SK-N-SH (cell line): Measurements from ENCODE around the gene COX6A1. TPM values are rescaled to one million over a fixed set of nuclear protein-coding genes. Genes with fewer than 3 reads are reported as not detected.
A peak's percentile ranks its signal among the peaks of the same experiment; 100 is the strongest.

Experiments used
- CTCF ChIA-PET: fragments of 300-600, 350-600 bp; formaldehyde crosslinking; extraction: SDS; loops from one replicate; lab custom pipeline; 2021; lab: Yijun Ruan, JAX
- POLR2A ChIA-PET: fragments of 350-600 bp; sonication (Branson Sonifier 250); formaldehyde crosslinking; extraction: SDS; loops from one replicate; lab custom pipeline; 2020; ENCODE audit warnings: antibody characterized with exemption, inconsistent platforms; lab: Yijun Ruan, JAX
- DNase-seq: peaks from one replicate; pipeline ENCODE4 v3.0.0; 2012
- H2AFZ ChIP-seq: fragments of 200-600 bp; sonication (generic); 2 replicates; pipeline ENCODE4 v1.8.1; 2016; ENCODE audit warnings: antibody characterized with exemption, mild to moderate bottlenecking, low read depth
- H3F3A ChIP-seq: fragments of 200-600 bp; sonication (generic); replicated peaks from 2 replicates; pipeline ENCODE3; 2016; ENCODE audit warnings: antibody characterized with exemption, mild to moderate bottlenecking; ENCODE audit not compliant: insufficient read depth
- H3K27ac ChIP-seq, 2 experiments: fragments of 200-500 bp in 1 of 2; fragments of 200-600 bp in 1 of 2; sonication (Bioruptor generic) in 1 of 2; sonication (generic), shearing (Covaris generic) in 1 of 2; 2 replicates each; pipeline versions ENCODE4 v1.5.1 to v1.6.1; 2014 to 2016; ENCODE audit warnings: low read depth in 2 of 2, inconsistent platforms in 1 of 2, low read length in 1 of 2, mild to moderate bottlenecking in 1 of 2, mixed read lengths in 1 of 2
- H3K27me3 ChIP-seq: fragments of 200-600 bp; sonication (generic), shearing (Covaris generic); 2 replicates; pipeline ENCODE4 v1.6.1; 2016; ENCODE audit warnings: mixed run types; ENCODE audit not compliant: insufficient read depth
- H3K36me3 ChIP-seq, 2 experiments: fragments of 200-500 bp in 1 of 2; fragments of 200-600 bp in 1 of 2; sonication (Bioruptor generic) in 1 of 2; sonication (generic) in 1 of 2; replicated peaks in 1 of 2; 2 replicates each; pipeline versions ENCODE3 to v1.5.1; 2014 to 2016; ENCODE audit warnings: low read length in 1 of 2, mild to moderate bottlenecking in 1 of 2; ENCODE audit not compliant: insufficient read depth in 2 of 2, control insufficient read depth in 1 of 2
- H3K4me1 ChIP-seq, 2 experiments: fragments of 200-500 bp in 1 of 2; fragments of 200-600 bp in 1 of 2; sonication (Bioruptor generic) in 1 of 2; sonication (generic), shearing (Covaris generic) in 1 of 2; 2 replicates each; pipeline versions ENCODE4 v1.5.1 to v1.6.1; 2014 to 2016; ENCODE audit warnings: low read depth in 1 of 2, low read length in 1 of 2, mixed run types in 1 of 2; ENCODE audit not compliant: insufficient read depth in 2 of 2, control insufficient read depth in 1 of 2
- H3K4me2 ChIP-seq: fragments of 200-600 bp; sonication (generic), shearing (Covaris generic); 2 replicates; pipeline ENCODE4 v1.6.1; 2017; ENCODE audit warnings: mixed run types
- H3K4me3 ChIP-seq, 2 experiments: fragments of 200-500 bp in 1 of 2; fragments of 200-600 bp in 1 of 2; sonication (Bioruptor generic) in 1 of 2; sonication (generic), shearing (Covaris generic) in 1 of 2; 2 replicates each; pipeline versions ENCODE4 v1.5.1 to v1.8.1; 2014 to 2016; ENCODE audit warnings: low read depth in 2 of 2, inconsistent platforms in 1 of 2, low read length in 1 of 2, mild to moderate bottlenecking in 1 of 2, mixed read lengths in 1 of 2, moderate library complexity in 1 of 2
- H3K79me2 ChIP-seq: fragments of 200-600 bp; sonication (generic); 2 replicates; pipeline ENCODE4 v1.8.1; 2017; ENCODE audit warnings: mild to moderate bottlenecking; ENCODE audit not compliant: insufficient read depth
- H3K9ac ChIP-seq: fragments of 200-600 bp; sonication (generic); 2 replicates; pipeline ENCODE4 v1.6.1; 2017; ENCODE audit warnings: mixed run types
- H3K9me2 ChIP-seq: fragments of 200-600 bp; sonication (generic); 2 replicates; pipeline ENCODE4 v1.6.1; 2017; ENCODE audit warnings: mixed run types
- H3K9me3 ChIP-seq: fragments of 200-600 bp; sonication (generic); 2 replicates; pipeline ENCODE4 v1.6.1; 2017; ENCODE audit warnings: mixed run types, mild to moderate bottlenecking, moderate library complexity
- H4K20me1 ChIP-seq: fragments of 200-600 bp; sonication (generic); 2 replicates; pipeline ENCODE4 v1.6.1; 2017; ENCODE audit warnings: mild to moderate bottlenecking, mixed run types; ENCODE audit not compliant: insufficient read depth
- ELF1 ChIP-seq: IDR thresholded peaks from 2 replicates; pipeline ENCODE4 v1.4.0; 2012
- EP300 ChIP-seq, 2 experiments: IDR thresholded peaks; 2 replicates each; pipeline versions ENCODE4 v1.4.0 to v1.6.1; 2012; ENCODE audit warnings: borderline replicate concordance in 1 of 2, low read depth in 1 of 2, low read length in 1 of 2
- JUND ChIP-seq: IDR thresholded peaks from 2 replicates; pipeline ENCODE4 v1.4.0; 2012
- MXI1 ChIP-seq: IDR thresholded peaks from 2 replicates; pipeline ENCODE4 v1.6.1; 2012; ENCODE audit warnings: mild to moderate bottlenecking, low read depth, low read length, improper control_type of control experiment
- NRF1 ChIP-seq: IDR thresholded peaks from 2 replicates; pipeline ENCODE4 v1.6.1; 2012; ENCODE audit warnings: low read depth, mild to moderate bottlenecking, low read length
- POLR2AphosphoS5 ChIP-seq: IDR thresholded peaks from 2 replicates; pipeline ENCODE4 v1.6.1; 2012; ENCODE audit warnings: low read depth, low read length
- RAD21 ChIP-seq: IDR thresholded peaks from 2 replicates; pipeline ENCODE4 v1.6.1; 2012; ENCODE audit warnings: mild to moderate bottlenecking, low read length
- RXRA ChIP-seq: IDR thresholded peaks from 2 replicates; pipeline ENCODE4 v1.4.0; 2012; ENCODE audit warnings: low read depth, mild to moderate bottlenecking, borderline replicate concordance
- TAF1 ChIP-seq: IDR thresholded peaks from 2 replicates; pipeline ENCODE4 v1.6.1; 2012; ENCODE audit warnings: low read depth, mild to moderate bottlenecking, low read length, moderate library complexity, borderline replicate concordance
- TEAD4 ChIP-seq: IDR thresholded peaks from 2 replicates; pipeline ENCODE4 v1.4.0; 2012; ENCODE audit warnings: mild to moderate bottlenecking, borderline replicate concordance; ENCODE audit not compliant: insufficient read depth
- WGBS: methylation state at CpG from one replicate; pipeline ENCODE4 v1.1.6; 2017; ENCODE audit warnings: low lambda C conversion rate; 5-methylcytosine and 5-hydroxymethylcytosine counted together
- polyA plus RNA-seq, 3 experiments: library from polyadenylated mRNA; depleted of rRNA; stranded (reverse); fragments of >200 nt; gene quantifications; 2 replicates each; pipeline ENCODE4 v1.2.3, GENCODE V29; 2012
- TF ChIP-seq, protein P1 (sequence below): IDR thresholded peaks from 2 replicates; pipeline ENCODE4 v1.4.0; 2012; ENCODE audit warnings: low read depth
- TF ChIP-seq, protein P2 (sequence below): IDR thresholded peaks from 2 replicates; pipeline ENCODE4 v1.4.0; 2012; ENCODE audit warnings: low read depth, borderline replicate concordance
- TF ChIP-seq, protein P3 (sequence below): fragments of 200-600 bp; sonication (generic); IDR thresholded peaks from 2 replicates; pipeline ENCODE4 v1.6.1; 2017; ENCODE audit warnings: antibody characterized with exemption, mild to moderate bottlenecking, moderate library complexity

COX6A1 gene
- polyA plus RNA-seq, 1 of the 3 experiments (the other 2 are of a cell fraction), result 1,199 TPM

DNA sequence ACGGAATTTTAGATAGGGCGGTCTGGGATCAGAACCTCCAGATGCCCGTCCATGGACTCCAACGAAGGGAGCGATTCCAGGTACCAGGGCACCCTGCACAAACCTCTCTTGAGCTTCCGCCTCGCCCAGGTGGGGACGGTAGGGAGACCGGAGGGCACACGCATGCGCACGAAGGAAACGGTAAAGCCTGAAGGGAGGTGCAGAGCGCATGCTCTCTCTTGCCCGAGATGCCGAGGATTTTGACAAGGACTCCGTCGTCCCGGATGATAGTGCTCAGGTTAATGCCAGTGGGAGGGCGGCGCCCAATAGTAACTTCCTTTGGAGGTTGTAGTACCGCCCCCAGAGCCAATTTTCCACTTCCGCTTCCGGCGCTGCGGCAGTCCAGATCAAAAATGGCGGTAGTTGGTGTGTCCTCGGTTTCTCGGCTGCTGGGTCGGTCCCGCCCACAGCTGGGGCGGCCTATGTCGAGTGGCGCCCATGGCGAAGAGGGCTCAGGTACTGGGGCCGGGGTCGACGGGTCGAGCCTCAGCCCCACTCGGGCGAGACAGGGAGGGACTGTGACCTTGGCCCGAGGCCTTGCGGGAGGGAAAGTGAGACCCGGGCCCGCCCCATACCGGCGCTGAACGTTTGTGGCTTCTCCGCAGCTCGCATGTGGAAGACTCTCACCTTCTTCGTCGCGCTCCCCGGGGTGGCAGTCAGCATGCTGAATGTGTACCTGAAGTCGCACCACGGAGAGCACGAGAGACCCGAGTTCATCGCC, at the start of gene COX6A1 (continued):
- TF ChIP-seq, protein P1, sequence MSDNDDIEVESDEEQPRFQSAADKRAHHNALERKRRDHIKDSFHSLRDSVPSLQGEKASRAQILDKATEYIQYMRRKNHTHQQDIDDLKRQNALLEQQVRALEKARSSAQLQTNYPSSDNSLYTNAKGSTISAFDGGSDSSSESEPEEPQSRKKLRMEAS, result peak; percentile 54; the same call in 1 of the 2 replicates
- TF ChIP-seq ELF1, result peak; percentile 83
- peak; percentile 81 for TF ChIP-seq POLR2AphosphoS5
- no peak for TF ChIP-seq RXRA
- TF ChIP-seq RAD21, result no peak
- TF ChIP-seq TEAD4, result no peak
- peak; percentile 99 for TF ChIP-seq NRF1
- no peak for TF ChIP-seq JUND

DNA sequence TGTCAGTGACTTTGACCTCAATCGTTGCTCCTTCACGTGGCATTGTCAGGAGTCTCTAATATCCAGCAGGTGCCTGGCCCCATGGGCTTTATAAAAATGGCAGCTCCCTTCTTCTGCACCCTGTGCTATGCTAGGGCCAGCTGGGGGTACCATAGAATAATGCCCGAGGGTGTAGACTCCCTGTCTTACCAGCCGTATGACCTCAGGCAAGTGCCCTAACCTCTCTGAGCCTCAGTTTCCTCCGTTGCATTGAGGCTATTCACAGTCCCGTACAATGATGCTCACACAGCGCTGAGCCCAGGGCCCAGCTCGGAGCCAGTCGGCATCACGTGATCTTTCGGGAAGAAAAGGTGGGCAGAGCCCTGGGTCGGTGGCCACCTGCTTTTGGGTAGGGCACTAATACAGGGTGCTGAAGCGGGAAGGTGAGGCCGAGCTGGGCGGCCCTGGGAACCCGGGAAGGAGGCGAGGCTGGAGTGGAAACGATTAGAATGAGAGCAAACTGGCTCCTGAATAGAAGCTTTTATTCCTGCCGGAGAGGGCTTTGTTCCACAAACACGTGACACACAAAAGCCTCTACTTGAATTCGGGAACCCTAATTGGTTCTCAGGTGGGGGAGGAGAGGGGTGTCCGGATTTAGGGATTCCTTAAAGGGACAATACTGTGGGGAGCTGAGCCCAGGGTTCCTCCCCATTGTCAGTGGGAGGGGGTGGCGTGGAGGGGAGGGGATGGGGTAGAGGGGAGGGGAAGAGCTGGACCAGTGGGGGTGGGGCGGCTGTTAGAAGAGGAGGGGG, 49.0 kb upstream of the COX6A1 start:
- Histone ChIP-seq H3K4me3 (no peak overlapping the region), H3K4me1 (no peaks in the 10 kb centered on the region), H3K9me2 (no peaks in the 10 kb centered on the region), H4K20me1 (no peaks in the 10 kb centered on the region), H3K27ac (no peak overlapping the region), H3K79me2 (no peaks in the 10 kb centered on the region), H3K27me3 (no peaks in the 10 kb centered on the region; the same call in 1 of the 2 replicates), H3K9me3 (no peaks in the 10 kb centered on the region), H3K4me2 (no peak overlapping the region), H3F3A (no peaks in the 10 kb centered on the region), H2AFZ (no peak overlapping the region), H3K36me3 (no peaks in the 10 kb centered on the region), H3K9ac (no peak overlapping the region)
- no peak for DNase-seq
- ChIA-PET CTCF (interaction anchor here (1.6 to 2.4 kb wide), 2 partner anchors 22 to 41 kb away, joined by 5 to 8 read pairs; no protein-coding TSS in a partner anchor), POLR2A (no interaction called here)
- 65% methylated on average over 24 of the region's 24 CpGs for WGBS
- TF ChIP-seq, protein P2, sequence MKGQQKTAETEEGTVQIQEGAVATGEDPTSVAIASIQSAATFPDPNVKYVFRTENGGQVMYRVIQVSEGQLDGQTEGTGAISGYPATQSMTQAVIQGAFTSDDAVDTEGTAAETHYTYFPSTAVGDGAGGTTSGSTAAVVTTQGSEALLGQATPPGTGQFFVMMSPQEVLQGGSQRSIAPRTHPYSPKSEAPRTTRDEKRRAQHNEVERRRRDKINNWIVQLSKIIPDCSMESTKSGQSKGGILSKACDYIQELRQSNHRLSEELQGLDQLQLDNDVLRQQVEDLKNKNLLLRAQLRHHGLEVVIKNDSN, result no peak
- TF ChIP-seq TAF1 (no peak), MXI1 (no peak), POLR2AphosphoS5 (no peak), RXRA (no peak), EP300 (IDR thresholded peaks at IDR 0.05; ENCODE audit: borderline replicate concordance in 1 of 2, low read depth in 1 of 2, low read length in 1 of 2) (no peak)
- TF ChIP-seq, protein P3, sequence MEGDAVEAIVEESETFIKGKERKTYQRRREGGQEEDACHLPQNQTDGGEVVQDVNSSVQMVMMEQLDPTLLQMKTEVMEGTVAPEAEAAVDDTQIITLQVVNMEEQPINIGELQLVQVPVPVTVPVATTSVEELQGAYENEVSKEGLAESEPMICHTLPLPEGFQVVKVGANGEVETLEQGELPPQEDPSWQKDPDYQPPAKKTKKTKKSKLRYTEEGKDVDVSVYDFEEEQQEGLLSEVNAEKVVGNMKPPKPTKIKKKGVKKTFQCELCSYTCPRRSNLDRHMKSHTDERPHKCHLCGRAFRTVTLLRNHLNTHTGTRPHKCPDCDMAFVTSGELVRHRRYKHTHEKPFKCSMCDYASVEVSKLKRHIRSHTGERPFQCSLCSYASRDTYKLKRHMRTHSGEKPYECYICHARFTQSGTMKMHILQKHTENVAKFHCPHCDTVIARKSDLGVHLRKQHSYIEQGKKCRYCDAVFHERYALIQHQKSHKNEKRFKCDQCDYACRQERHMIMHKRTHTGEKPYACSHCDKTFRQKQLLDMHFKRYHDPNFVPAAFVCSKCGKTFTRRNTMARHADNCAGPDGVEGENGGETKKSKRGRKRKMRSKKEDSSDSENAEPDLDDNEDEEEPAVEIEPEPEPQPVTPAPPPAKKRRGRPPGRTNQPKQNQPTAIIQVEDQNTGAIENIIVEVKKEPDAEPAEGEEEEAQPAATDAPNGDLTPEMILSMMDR, result no peak
